Testis (tissue), 2 donors: Measurements from ENCODE around the gene SLC41A3.

Experiments
- CTCF ChIP-seq, 3 experiments: fragments of 450-650 bp in 2 of 3; fragments of 200-600 bp in 1 of 3; sonication (generic) in 1 of 3; IDR thresholded peaks; one replicate each; pipeline ENCODE4 v1.5.1; 2016 to 2019; ENCODE audit warnings: antibody characterized with exemption in 3 of 3, mild to moderate bottlenecking in 2 of 3, moderate library complexity in 1 of 3
- POLR2A ChIP-seq: fragments of 450-650 bp; IDR thresholded peaks from one replicate; pipeline ENCODE4 v1.6.1; 2017; ENCODE audit warnings: antibody characterized with exemption, mild to moderate bottlenecking, moderate library complexity

GRCh38 chr3:126050050-126050392 is 33.9 kb downstream of the SLC41A3 start:
- no peak for TF ChIP-seq CTCF (IDR thresholded peaks at IDR 0.05)
- no peak for TF ChIP-seq POLR2A
